ENCODE results near the gene NPAS1.

NPAS1 gene

DNA sequence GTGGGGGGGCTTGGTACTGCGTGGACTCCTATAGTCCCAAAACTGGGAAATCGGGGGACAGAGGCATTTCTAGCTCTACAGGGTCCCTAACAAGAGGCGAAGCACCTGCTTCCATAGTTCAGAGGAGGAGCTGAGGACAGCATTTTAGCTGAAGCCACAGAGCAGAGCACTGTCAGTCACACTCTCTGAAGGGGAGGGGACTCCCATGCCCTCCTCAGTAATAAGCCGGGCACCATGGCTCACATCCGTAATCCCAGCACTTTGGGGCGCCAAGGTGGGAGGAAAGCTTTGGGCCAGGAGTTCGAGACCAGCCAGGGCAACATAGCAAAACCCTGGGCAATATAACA is 3.8 kb downstream of the NPAS1 start:
- in situ Hi-C loops (cut with HindIII; ENCODE audit: low sequenced_read_pairs) = no loop called here
- H3K4me3 ChIP-seq (ENCODE audit: low read depth, low read length) = no peak overlapping the region
- TF ChIP-seq, protein P1, sequence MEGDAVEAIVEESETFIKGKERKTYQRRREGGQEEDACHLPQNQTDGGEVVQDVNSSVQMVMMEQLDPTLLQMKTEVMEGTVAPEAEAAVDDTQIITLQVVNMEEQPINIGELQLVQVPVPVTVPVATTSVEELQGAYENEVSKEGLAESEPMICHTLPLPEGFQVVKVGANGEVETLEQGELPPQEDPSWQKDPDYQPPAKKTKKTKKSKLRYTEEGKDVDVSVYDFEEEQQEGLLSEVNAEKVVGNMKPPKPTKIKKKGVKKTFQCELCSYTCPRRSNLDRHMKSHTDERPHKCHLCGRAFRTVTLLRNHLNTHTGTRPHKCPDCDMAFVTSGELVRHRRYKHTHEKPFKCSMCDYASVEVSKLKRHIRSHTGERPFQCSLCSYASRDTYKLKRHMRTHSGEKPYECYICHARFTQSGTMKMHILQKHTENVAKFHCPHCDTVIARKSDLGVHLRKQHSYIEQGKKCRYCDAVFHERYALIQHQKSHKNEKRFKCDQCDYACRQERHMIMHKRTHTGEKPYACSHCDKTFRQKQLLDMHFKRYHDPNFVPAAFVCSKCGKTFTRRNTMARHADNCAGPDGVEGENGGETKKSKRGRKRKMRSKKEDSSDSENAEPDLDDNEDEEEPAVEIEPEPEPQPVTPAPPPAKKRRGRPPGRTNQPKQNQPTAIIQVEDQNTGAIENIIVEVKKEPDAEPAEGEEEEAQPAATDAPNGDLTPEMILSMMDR (IDR thresholded peaks at IDR 0.05; ENCODE audit: low read depth, low read length) = no peak
- DNase-seq (ENCODE audit: low read depth, low spot score) = no peak

DNA sequence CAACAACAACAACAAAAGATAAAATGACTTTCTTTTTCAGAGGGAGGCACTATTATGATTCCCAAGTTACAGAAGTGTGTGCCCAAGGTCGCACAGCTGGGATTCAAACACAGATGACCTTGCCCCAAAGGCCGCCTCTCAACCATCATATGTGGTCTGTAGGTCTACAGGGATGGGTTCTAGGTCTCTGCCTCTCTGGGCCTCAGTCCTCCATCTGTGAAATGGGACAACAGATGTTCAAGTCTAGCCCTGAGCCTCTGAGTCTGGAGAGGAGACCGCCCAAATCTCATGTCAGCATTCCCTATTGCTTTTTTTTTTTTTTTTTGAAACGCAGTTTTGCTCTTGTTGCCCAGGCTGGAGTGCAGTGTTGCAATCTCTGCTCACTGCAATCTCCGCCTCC is 4.9 kb downstream of the NPAS1 start:
- TF ChIP-seq, protein P1 (IDR thresholded peaks at IDR 0.05; ENCODE audit: low read depth, low read length) = no peak
- no peak for DNase-seq (ENCODE audit: low read depth, low spot score)
- in situ Hi-C loops (cut with HindIII; ENCODE audit: low sequenced_read_pairs) = no loop called here
- no peak overlapping the region for H3K4me3 ChIP-seq (ENCODE audit: low read depth, low read length)

DNA sequence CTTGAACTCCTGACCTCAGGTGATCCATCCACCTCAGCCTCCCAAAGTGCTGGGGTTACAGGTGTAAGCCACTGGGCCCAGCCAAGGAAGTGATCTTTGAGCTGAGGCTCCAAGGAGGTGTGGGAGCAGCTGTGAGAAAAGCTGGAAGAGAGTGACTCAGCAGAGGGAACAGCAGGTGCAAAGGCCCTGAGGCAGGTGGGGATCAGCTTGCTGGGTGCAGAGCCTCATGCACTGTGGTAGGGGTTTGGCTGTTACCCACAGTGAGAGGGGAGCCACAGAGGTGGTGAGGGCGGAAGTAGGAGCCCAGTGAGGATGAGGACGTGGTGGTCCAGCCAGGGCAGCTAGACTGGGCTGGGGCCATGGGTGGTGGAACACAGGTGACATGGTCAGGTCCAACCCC is 6.5 kb downstream of the NPAS1 start:
- no peak for DNase-seq (ENCODE audit: low read depth, low spot score)
- no peak overlapping the region for H3K4me3 ChIP-seq (ENCODE audit: low read depth, low read length)
- TF ChIP-seq, protein P1 (IDR thresholded peaks at IDR 0.05; ENCODE audit: low read depth, low read length) = no peak
- in situ Hi-C loops (cut with HindIII; ENCODE audit: low sequenced_read_pairs) = no loop called here

DNA sequence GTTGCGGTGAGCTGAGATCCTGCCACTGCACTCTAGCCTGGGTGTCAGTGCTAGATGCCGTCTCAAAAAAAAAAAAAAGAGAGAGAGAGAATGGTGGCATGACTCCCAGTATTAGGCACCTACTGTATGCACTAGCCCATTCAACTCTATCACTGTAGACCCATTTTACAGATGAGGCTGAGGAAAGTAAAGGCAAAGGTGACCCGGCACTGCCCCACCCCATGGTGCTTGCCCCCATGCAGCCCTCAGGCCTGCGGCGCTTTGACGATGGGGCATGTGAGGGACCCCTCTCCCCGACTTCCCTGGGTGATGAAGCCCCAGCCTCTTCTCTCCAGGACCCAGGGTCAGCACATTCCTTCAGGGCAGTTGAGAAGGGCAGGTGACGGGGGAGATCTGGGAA is 7.3 kb downstream of the NPAS1 start:
- in situ Hi-C loops (cut with HindIII; ENCODE audit: low sequenced_read_pairs) = no loop called here
- no peak for DNase-seq (ENCODE audit: low read depth, low spot score)
- no peak overlapping the region for H3K4me3 ChIP-seq (ENCODE audit: low read depth, low read length)
- TF ChIP-seq, protein P1 (IDR thresholded peaks at IDR 0.05; ENCODE audit: low read depth, low read length) = no peak

DNA sequence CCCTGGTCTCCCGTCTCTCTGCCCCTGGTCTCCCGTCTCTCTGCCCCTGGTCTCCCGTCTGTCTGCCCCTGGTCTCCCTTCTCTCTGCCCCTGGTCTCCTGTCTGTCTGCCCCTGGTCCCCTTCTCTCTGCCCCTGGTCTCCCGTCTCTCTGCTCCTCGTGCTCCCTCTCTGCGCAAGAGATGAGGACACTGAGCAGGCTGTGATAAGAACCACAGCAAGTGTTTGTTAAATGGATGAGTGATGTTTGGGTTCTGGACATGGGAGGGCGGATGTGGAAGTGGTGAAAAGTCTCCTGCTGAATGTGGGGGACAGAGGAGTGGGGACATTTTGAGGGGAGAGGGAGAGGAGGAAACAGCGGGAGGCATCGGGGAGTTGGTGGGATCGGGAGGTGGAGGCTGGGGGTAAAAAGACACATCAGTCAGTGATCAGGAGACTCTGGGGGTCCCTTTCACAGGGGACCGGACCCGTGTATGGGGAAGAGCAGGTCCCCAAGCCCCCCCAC is 8.0 kb downstream of the NPAS1 start:
- TF ChIP-seq, protein P1 (IDR thresholded peaks at IDR 0.05; ENCODE audit: low read depth, low read length) = no peak
- in situ Hi-C loops (cut with HindIII; ENCODE audit: low sequenced_read_pairs) = no loop called here
- H3K4me3 ChIP-seq (ENCODE audit: low read depth, low read length) = no peak overlapping the region
- DNase-seq (ENCODE audit: low read depth, low spot score) = no peak

DNA sequence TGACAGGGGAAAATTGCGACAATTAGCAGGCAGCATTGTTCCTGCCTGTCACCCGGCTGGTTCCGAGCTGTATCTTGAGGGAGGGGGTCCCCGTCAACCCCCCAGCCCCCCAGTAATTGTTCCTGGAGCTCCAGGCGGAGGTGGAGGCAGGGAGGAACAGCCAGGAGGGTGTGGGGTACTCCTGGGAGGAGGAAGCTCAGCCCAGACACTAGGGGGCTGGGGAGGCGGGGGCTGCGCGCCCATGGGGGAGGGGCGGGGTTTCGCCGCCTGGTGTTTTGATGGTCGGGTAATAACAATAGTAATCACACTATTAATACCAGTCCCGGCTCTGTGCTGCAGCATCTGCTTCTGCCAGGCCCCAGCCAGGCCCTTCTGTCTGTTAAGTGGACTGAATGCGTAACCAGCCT is 8.6 kb downstream of the NPAS1 start:
- H3K4me3 ChIP-seq (ENCODE audit: low read depth, low read length) = no peak overlapping the region
- DNase-seq (ENCODE audit: low read depth, low spot score) = no peak
- in situ Hi-C loops (cut with HindIII; ENCODE audit: low sequenced_read_pairs) = no loop called here
- TF ChIP-seq, protein P1 (IDR thresholded peaks at IDR 0.05; ENCODE audit: low read depth, low read length) = no peak
